Activated naive CD4-positive, alpha-beta T cell treated with anti-CD3 and anti-CD28 coated beads, Interleukin-2, amount 10 ng/mL, durations not matched to agents 5 hours and 36 hours (primary cell): ENCODE results near the gene KIR2DL3. TPM values are rescaled to one million over a fixed set of nuclear protein-coding genes. Genes with fewer than 3 reads are reported as not detected.

Experiments used
- total RNA-seq, 2 experiments: library from RNA; stranded (reverse); gene quantifications; one replicate each; pipeline ENCODE4 v1.2.3, GENCODE V29; 2021

KIR2DL3 gene
- total RNA-seq, result under 1 TPM; 0.34 to 0.38 TPM

DNA sequence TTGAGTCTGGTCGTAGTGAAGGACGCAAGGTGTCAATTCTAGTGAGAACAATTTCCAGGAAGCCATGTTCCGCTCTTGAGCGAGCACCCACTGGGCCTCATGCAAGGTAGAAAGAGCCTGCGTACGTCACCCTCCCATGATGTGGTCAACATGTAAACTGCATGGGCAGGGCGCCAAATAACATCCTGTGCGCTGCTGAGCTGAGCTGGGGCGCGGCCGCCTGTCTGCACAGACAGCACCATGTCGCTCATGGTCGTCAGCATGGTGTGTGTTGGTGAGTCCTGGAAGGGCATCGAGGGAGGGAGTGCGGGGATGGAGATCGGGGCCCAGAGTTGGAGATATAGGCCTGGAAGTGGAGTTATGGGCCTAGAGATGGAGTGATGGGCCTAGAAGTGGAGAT lies at the start of gene KIR2DL3:
Gene KIR2DL3, plus strand, starts transcription at position 208 of the 400 bp plus-strand sequence. Its CDS starts 33 bp downstream, at position 241.

DNA sequence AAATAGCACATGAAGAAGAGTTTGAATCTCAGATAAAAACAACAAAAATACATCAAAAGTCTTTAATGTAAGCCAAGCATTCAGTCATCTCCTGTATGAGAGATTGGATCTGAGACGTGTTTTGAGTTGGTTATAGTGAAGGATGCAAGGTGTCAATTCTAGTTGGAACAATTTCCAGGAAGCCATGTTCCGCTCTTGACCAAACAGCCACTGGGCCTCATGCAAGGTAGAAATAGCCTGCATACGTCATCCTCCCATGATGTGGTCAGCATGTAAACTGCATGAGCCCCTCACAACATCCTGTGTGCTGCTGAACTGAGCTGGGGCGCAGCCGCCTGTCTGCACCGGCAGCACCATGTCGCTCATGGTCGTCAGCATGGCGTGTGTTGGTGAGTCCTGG lies 14.2 kb upstream of the KIR2DL3 start, which contains the start of gene KIR3DL3:
Gene KIR3DL3, plus strand, starts transcription at position 301 of the 400 bp plus-strand sequence. Its CDS starts 55 bp downstream, at position 356.

DNA sequence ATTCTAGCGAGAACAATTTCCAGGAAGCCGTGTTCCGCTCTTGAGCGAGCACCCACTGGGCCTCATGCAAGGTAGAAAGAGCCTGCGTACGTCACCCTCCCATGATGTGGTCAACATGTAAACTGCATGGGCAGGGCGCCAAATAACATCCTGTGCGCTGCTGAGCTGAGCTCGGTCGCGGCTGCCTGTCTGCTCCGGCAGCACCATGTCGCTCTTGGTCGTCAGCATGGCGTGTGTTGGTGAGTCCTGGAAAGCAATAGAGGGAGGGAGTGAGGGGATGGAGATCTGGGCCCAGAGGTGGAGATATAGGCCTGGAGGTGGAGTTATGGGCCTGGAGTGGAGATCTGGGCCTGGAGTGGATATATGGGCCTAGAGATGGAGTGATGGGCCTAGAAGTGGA lies 31.3 kb downstream of the KIR2DL3 start, which contains the start of gene KIR2DL1:
Gene KIR2DL1, plus strand, starts transcription at position 148 of the 400 bp plus-strand sequence. Its CDS starts 58 bp downstream, at position 206.

Other genes starting within 250 kb of the KIR2DL3 start
- 1 to 10 TPM; 3.6 to 3.7 TPM for gene LAIR2, start 235.7 kb upstream of the KIR2DL3 start, total RNA-seq
- under 1 TPM; 0.23 to 0.48 TPM for gene LILRA2, start 164.7 kb upstream of the KIR2DL3 start, total RNA-seq
- gene LILRA1, start 144.9 kb upstream of the KIR2DL3 start, total RNA-seq, result not detected
- under 1 TPM; 0.10 to 0.48 TPM for gene LILRB1, start 108.0 kb upstream of the KIR2DL3 start, total RNA-seq
- not detected for gene LILRB4, start 75.5 kb upstream of the KIR2DL3 start, total RNA-seq
- gene KIR3DL3, start 14.1 kb upstream of the KIR2DL3 start, total RNA-seq, result not detected
- not detected for gene KIR2DL1, start 31.3 kb downstream of the KIR2DL3 start, total RNA-seq
- gene KIR2DL4, start 65.1 kb downstream of the KIR2DL3 start, total RNA-seq, result not detected
- gene KIR3DL1, start 78.0 kb downstream of the KIR2DL3 start, total RNA-seq, result under 1 TPM; 0.12 to 0.23 TPM
- not detected for gene KIR2DS4, start 94.2 kb downstream of the KIR2DL3 start, total RNA-seq
- under 1 TPM; 0.55 to 0.67 TPM for gene KIR3DL2, start 111.9 kb downstream of the KIR2DL3 start, total RNA-seq
- not detected for gene FCAR, start 135.7 kb downstream of the KIR2DL3 start, total RNA-seq
- gene NCR1, start 167.6 kb downstream of the KIR2DL3 start, total RNA-seq, result under 1 TPM; 0.35 to 0.58 TPM
- not detected for gene NLRP7, start 209.0 kb downstream of the KIR2DL3 start, total RNA-seq
- gene NLRP2, start 227.9 kb downstream of the KIR2DL3 start, total RNA-seq, result 10 to 100 TPM; 16.5 to 19.0 TPM